ENCODE data around the gene KDELR1. TPM values are rescaled to one million over a fixed set of nuclear protein-coding genes. Genes with fewer than 3 reads are reported as not detected.
A peak's percentile ranks its signal among the peaks of the same experiment; 100 is the strongest.

KDELR1 gene
- total RNA-seq, 1 donor from 2014 or later, result 144 TPM

DNA sequence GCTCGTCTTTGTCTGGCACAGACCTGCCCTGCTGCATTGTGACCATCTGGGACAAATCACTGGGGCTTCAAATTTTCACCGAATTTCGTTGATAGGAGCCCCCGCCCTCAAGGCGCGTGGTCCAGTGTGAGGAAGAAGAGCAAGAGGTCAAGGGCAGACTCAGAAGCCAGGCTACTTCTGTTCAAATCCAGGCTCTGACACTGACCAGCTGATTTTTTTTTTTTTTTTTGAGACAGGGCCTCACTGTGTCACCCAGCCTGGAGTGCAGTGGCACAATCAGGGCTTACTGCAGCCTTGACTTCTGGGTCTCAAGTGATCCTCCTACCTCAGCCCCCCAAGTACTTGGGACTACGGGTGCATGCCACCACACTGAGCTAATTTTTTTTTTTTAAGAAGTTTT lies 20.0 kb downstream of the KDELR1 start:
- no peak for DNase-seq (ENCODE audit: low read depth)
- no peak overlapping the region for H3K4me3 ChIP-seq (ENCODE audit: low read depth, low read length)
- TF ChIP-seq, protein P1, sequence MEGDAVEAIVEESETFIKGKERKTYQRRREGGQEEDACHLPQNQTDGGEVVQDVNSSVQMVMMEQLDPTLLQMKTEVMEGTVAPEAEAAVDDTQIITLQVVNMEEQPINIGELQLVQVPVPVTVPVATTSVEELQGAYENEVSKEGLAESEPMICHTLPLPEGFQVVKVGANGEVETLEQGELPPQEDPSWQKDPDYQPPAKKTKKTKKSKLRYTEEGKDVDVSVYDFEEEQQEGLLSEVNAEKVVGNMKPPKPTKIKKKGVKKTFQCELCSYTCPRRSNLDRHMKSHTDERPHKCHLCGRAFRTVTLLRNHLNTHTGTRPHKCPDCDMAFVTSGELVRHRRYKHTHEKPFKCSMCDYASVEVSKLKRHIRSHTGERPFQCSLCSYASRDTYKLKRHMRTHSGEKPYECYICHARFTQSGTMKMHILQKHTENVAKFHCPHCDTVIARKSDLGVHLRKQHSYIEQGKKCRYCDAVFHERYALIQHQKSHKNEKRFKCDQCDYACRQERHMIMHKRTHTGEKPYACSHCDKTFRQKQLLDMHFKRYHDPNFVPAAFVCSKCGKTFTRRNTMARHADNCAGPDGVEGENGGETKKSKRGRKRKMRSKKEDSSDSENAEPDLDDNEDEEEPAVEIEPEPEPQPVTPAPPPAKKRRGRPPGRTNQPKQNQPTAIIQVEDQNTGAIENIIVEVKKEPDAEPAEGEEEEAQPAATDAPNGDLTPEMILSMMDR (conservative IDR thresholded peaks at IDR 0.05; ENCODE audit: low read depth, low read length), result no peak

DNA sequence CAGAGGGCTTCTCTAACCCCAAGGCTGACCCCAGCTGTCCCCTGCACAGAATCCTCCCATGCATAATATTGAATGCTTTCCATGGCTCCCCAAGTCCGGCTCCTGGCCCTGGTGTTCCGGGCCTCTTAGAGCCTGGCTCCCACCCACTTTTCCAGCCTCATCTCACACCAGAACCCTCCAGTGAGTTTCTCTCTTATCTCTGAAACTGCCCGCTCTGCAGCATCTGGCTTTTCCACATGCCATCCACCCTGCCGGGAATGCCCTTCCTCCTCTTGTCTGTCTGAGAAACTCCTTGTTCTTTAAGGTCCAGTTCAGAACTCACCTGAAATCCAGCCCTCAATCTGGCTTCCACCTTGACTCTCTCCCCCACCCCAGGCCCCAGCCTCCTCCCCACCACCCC lies 20.4 kb downstream of the KDELR1 start:
- no peak overlapping the region for H3K4me3 ChIP-seq (ENCODE audit: low read depth, low read length)
- TF ChIP-seq, protein P1 (conservative IDR thresholded peaks at IDR 0.05; ENCODE audit: low read depth, low read length), result no peak
- no peak for DNase-seq (ENCODE audit: low read depth)

DNA sequence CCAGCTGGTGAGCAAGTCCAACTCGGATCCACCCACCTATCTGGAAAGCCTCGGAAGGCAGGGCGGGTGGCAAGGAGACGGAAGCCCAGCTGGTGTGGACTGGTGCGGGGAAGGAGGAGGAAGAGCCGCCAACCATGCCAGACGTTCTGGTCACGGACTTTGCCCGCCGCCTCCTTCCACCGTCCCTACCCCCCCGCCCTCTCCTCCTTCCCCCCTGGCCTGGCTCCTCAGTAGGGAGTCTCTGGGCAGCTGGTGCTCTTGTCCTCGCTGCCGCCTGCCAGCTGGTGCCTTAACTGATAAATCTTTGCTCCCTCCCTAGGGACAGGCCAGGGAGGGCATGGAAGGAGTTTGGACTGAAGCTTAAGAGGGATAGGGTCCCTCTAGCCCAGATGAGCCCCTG lies 22.4 kb downstream of the KDELR1 start:
- no peak for DNase-seq (ENCODE audit: low read depth)
- H3K4me3 ChIP-seq (ENCODE audit: low read depth, low read length), result no peak overlapping the region
- TF ChIP-seq, protein P1 (conservative IDR thresholded peaks at IDR 0.05; ENCODE audit: low read depth, low read length), result no peak

DNA sequence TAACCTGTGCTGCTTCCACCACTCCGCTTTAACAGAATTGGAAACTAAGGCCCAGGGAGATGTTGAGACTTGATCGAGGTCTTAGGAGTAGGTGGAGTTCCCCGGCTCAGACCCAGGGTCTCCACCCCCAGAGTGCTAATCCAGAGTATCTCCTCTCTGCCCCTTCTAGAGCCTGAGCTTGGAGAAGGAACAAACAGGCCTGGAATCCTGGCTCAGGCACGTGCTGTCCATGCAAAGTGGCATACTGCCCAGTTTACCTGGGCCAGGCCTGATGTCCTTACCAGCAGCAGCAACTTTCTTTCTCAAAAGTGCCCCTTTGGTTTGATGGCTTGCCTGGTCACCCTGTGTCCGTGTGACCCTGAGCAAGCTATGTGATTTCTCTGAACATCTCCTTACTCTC lies 23.5 kb downstream of the KDELR1 start:
- TF ChIP-seq, protein P1 (conservative IDR thresholded peaks at IDR 0.05; ENCODE audit: low read depth, low read length), result no peak
- H3K4me3 ChIP-seq (ENCODE audit: low read depth, low read length), result no peak overlapping the region
- DNase-seq (ENCODE audit: low read depth), result no peak

DNA sequence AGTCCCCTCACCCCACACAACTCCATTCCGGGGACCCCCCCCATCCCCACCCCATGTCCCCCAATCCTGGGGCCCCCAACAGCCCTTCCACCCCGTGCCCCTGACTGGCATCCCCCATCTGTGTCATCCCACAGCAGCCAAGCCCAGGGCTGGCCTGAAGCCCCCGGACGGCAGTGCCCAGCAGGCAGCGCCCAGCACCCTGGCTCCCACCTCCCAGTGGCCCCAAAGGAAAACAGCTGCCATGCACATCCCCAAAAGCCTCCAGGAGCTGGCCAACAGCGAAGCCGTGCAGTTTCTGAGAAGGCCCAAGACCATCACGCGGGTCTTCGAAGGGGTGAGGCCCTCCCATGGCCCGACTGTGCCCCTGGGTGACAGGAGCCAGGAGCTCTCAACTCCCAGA lies 25.7 kb downstream of the KDELR1 start:
- no peak overlapping the region for H3K4me3 ChIP-seq (ENCODE audit: low read depth, low read length)
- no peak for DNase-seq (ENCODE audit: low read depth)
- TF ChIP-seq, protein P1 (conservative IDR thresholded peaks at IDR 0.05; ENCODE audit: low read depth, low read length), result no peak

DNA sequence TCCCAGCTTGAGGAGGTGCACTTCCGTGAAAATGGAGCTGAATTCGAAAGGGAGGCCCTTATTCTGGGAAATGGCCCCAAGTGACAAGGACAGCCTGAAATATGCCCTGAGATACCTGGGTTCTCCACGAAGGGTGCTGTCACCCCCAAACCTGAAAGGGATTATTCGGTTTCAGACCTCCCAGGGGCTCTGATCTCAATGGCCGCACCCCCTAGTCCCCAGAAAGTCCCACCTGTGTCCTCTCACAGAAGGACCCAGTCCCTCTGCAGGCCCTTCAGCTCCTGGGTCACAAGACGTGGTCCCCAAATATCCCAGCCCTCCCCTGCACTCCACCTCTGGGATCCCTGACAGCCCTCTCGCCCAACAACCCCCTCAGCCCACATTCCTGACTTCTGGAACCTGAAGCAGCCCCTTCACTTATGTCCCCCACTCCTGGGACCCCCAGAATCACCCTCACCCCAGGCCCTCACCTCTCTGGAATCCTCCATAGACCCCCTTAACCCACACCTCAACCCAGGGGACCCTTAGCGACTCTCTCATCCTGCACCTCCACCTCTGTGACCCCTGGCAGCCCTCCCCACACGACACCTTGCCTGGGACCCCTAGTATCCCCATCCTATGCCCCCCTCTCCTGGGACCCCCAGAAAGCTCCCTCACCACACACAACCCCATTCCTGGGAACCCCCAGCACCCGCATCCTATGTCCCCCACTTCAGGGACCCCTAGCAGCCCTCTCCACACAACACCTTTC lies 26.6 kb downstream of the KDELR1 start:
- peak overlapping the region; percentile 83 for H3K4me3 ChIP-seq (ENCODE audit: low read depth, low read length)
- DNase-seq (ENCODE audit: low read depth), result no peak
- TF ChIP-seq, protein P1 (conservative IDR thresholded peaks at IDR 0.05; ENCODE audit: low read depth, low read length), result no peak

All from epithelial cell of proximal tubule (primary cell).